SK-N-SH treated with all-trans-retinoic acid at 6 μM for 48 hours (cell line): ENCODE data around the gene VPS26A.

Experiments
- ATAC-seq: fragments of 200-7000 bp; cut with Tn5 transposase; 3 replicates; pipeline ENCODE4 v1.9.1; 2020; ENCODE audit warnings: mild to moderate bottlenecking, moderate library complexity
- ARNTL ChIP-seq: fragments of 450-650 bp; formaldehyde crosslinking; IDR thresholded peaks from 2 replicates; pipeline ENCODE4 v1.5.0; 2020; ENCODE audit warnings: low read depth, mild to moderate bottlenecking, moderate library complexity, borderline replicate concordance
- BACH2 ChIP-seq: fragments of 250-450 bp; sonication (Bioruptor Pico); IDR thresholded peaks from 2 replicates; pipeline ENCODE4 v1.9.0; 2021; ENCODE audit warnings: mild to moderate bottlenecking, borderline replicate concordance
- GLIS3 ChIP-seq: fragments of 250-450 bp; sonication (Bioruptor Pico); IDR thresholded peaks from 2 replicates; pipeline ENCODE4 v1.5.0; 2020; ENCODE audit warnings: mild to moderate bottlenecking, moderate library complexity
- ISL1 ChIP-seq: fragments of 250-450 bp; sonication (Bioruptor Pico); IDR thresholded peaks from 2 replicates; pipeline ENCODE4 v2.1.2; 2022; ENCODE audit warnings: mild to moderate bottlenecking, moderate library complexity
- OSR1 ChIP-seq: fragments of 250-450 bp; sonication (Bioruptor Pico); IDR thresholded peaks from 2 replicates; pipeline ENCODE4 v1.8.0; 2022; ENCODE audit warnings: moderate library complexity, mild to moderate bottlenecking, inconsistent platforms
- PPARA ChIP-seq: fragments of 250-450 bp; sonication (Bioruptor Pico); IDR thresholded peaks from 2 replicates; pipeline ENCODE4 v1.5.0; 2020; ENCODE audit warnings: mild to moderate bottlenecking, borderline replicate concordance
- RARB ChIP-seq: fragments of 250-450 bp; sonication (Bioruptor Pico); IDR thresholded peaks from 2 replicates; pipeline ENCODE4 v1.8.0; 2021; ENCODE audit warnings: mild to moderate bottlenecking, moderate library complexity
- SNAI2 ChIP-seq: fragments of 250-450 bp; sonication (Bioruptor Pico); IDR thresholded peaks from 2 replicates; pipeline ENCODE4 v1.5.0; 2020; ENCODE audit warnings: mild to moderate bottlenecking, moderate library complexity
- TCF4 ChIP-seq: fragments of 250-450 bp; sonication (Bioruptor Pico); IDR thresholded peaks from 2 replicates; pipeline ENCODE4 v1.8.0; 2021; ENCODE audit warnings: mild to moderate bottlenecking, moderate library complexity, borderline replicate concordance
- TOX ChIP-seq: fragments of 250-450 bp; sonication (Bioruptor Pico); IDR thresholded peaks from 2 replicates; pipeline ENCODE4 v1.8.0; 2021; ENCODE audit warnings: mild to moderate bottlenecking, moderate library complexity, borderline replicate concordance
- ZC3H10 ChIP-seq: fragments of 250-450 bp; sonication (Bioruptor Pico); IDR thresholded peaks from 2 replicates; pipeline ENCODE4 v1.5.1; 2021; ENCODE audit warnings: mild to moderate bottlenecking, moderate library complexity
- ZFP3 ChIP-seq: fragments of 250-450 bp; sonication (Bioruptor Pico); IDR thresholded peaks from 2 replicates; pipeline ENCODE4 v1.5.0; 2020; ENCODE audit warnings: mild to moderate bottlenecking, moderate library complexity
- ZFP30 ChIP-seq: fragments of 450-650 bp; formaldehyde crosslinking; IDR thresholded peaks from 2 replicates; pipeline ENCODE4 v1.5.0; 2022; ENCODE audit warnings: mild to moderate bottlenecking, moderate library complexity
- ZNF70 ChIP-seq: fragments of 450-650 bp; formaldehyde crosslinking; IDR thresholded peaks from 2 replicates; pipeline ENCODE4 v1.5.0; 2020; ENCODE audit warnings: mild to moderate bottlenecking, moderate library complexity
- TF ChIP-seq, protein P1 (sequence below): fragments of 250-450 bp; sonication (Bioruptor Pico); IDR thresholded peaks from 2 replicates; pipeline ENCODE4 v1.8.0; 2020; ENCODE audit warnings: mild to moderate bottlenecking, moderate library complexity, borderline replicate concordance
- TF ChIP-seq, protein P2 (sequence below): fragments of 250-450 bp; sonication (Bioruptor Pico); IDR thresholded peaks from 2 replicates; pipeline ENCODE4 v1.8.0; 2021; ENCODE audit warnings: low read depth, mild to moderate bottlenecking, moderate library complexity, borderline replicate concordance
- TF ChIP-seq, protein P3 (sequence below): fragments of 250-450 bp; sonication (Bioruptor Pico); IDR thresholded peaks from 2 replicates; pipeline ENCODE4 v1.5.1; 2020; ENCODE audit warnings: low read depth, mild to moderate bottlenecking, moderate library complexity
- TF ChIP-seq, protein P4 (sequence below): fragments of 250-450 bp; sonication (Bioruptor Pico); IDR thresholded peaks from 2 replicates; pipeline ENCODE4 v1.5.0; 2020; ENCODE audit warnings: mild to moderate bottlenecking, moderate library complexity
- TF ChIP-seq, protein P5 (sequence below): fragments of 250-450 bp; sonication (Bioruptor Pico); IDR thresholded peaks from 2 replicates; pipeline ENCODE4 v1.5.1; 2021; ENCODE audit warnings: mild to moderate bottlenecking, moderate library complexity

The VPS26A gene

DNA sequence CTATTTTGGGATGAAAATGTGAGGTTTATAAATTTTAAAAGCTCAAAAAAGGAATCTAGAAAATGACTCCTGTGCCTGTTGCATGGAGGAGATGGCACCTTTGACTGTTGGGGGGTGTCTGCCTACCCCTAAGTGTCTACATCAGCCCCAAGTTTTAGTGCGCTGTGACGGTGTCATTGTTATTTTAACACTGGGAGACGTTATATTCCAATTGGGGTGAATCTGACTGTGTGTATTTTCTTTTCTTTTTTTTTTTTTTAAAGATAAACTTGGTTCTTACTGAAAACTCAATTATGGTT lies 35.6 kb upstream of the VPS26A start:
- TF ChIP-seq, protein P1, sequence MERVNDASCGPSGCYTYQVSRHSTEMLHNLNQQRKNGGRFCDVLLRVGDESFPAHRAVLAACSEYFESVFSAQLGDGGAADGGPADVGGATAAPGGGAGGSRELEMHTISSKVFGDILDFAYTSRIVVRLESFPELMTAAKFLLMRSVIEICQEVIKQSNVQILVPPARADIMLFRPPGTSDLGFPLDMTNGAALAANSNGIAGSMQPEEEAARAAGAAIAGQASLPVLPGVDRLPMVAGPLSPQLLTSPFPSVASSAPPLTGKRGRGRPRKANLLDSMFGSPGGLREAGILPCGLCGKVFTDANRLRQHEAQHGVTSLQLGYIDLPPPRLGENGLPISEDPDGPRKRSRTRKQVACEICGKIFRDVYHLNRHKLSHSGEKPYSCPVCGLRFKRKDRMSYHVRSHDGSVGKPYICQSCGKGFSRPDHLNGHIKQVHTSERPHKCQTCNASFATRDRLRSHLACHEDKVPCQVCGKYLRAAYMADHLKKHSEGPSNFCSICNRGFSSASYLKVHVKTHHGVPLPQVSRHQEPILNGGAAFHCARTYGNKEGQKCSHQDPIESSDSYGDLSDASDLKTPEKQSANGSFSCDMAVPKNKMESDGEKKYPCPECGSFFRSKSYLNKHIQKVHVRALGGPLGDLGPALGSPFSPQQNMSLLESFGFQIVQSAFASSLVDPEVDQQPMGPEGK = no peak
- TF ChIP-seq ARNTL (CRISPR knock-in tag) (no peak), PPARA (CRISPR knock-in tag) (no peak), ZFP30 (CRISPR knock-in tag) (no peak), RARB (CRISPR knock-in tag) (no peak), TCF4 (CRISPR knock-in tag) (no peak), TOX (CRISPR knock-in tag) (no peak), OSR1 (CRISPR knock-in tag) (no peak), SNAI2 (CRISPR knock-in tag) (no peak)
- TF ChIP-seq, protein P2, sequence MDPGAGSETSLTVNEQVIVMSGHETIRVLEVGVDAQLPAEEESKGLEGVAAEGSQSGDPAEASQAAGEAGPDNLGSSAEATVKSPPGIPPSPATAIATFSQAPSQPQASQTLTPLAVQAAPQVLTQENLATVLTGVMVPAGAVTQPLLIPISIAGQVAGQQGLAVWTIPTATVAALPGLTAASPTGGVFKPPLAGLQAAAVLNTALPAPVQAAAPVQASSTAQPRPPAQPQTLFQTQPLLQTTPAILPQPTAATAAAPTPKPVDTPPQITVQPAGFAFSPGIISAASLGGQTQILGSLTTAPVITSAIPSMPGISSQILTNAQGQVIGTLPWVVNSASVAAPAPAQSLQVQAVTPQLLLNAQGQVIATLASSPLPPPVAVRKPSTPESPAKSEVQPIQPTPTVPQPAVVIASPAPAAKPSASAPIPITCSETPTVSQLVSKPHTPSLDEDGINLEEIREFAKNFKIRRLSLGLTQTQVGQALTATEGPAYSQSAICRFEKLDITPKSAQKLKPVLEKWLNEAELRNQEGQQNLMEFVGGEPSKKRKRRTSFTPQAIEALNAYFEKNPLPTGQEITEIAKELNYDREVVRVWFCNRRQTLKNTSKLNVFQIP (CRISPR knock-in tag) = no peak
- no peak for ATAC-seq

DNA sequence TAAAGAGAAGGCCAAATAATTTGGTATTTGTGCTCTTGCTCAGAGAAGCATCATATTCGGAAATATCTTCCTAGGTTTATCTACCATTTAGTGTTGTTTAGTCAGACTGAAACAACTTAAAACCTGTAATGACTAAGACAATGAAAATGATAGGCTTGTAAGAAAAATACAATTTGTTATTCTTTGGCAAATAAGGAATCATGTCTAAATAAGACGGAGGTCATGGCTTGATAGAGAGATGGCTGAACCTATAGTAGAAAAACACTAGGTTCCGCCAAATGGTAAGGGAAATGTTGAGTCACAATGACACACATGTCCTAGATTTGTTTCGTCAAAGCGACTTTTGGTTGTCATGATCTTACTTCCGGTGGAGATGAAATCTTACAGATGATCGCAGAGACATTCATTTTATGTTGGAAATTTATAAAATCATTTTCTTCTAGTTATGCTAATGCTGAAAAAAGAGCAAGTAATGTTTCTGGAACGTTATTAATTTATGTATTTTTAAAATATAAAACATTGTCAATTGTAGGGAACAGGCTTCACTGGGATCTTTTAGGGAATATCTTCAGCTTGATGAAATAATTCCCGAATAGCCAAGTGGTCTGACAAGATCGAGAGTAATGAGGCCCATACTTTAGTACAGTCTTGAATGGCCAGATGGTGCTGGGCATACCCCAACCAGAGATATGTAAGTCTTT lies 35.0 kb upstream of the VPS26A start:
- TF ChIP-seq TCF4 (CRISPR knock-in tag) = no peak
- ATAC-seq = no peak

DNA sequence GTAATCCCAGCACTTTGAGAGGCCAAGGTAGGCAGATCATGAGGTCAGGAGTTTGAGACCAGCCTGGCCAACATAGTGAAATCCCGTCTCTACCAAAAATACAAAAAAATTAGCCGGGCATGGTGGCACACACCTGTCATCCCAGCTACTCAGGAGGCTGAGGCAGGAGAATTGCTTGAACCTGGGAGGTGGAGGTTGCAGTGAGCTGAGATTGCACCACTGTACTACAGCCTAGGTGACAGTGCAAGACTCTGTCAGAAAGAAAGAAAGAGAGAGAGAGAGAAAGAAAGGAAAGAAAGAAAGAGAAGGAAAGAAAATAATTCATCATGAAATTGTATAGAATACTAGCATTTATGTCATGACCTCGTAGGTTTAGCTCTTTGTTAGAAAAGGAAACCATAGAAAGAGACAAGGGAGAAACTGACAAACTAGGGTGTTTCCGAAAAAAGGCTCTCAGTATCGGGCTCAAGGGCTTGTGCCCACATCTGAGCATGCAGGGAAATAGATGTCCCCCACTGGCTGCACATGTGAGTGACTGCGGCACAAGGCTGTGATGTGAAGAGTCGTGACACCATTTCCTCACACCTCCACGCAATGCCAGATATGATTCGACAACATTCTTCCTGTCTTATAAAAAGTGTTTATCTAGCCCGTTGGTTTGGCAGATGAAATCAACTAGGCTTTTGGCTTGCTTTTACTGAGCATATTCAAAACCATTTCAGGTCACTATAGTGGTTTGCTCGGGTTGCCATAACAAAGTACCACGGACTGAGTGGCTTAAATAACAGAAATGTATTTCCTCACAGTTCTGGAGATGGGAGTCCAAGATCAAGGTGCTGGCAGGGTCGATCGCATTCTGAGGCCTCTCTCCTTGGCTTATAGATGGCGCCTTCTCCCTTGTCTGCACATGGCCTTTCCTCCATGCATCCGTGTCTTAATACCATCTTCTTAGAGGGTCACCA lies 34.1 kb upstream of the VPS26A start:
- no peak for ATAC-seq
- TF ChIP-seq ZC3H10 = no peak
- TF ChIP-seq BACH2 (CRISPR knock-in tag) = no peak
- TF ChIP-seq, protein P2 (CRISPR knock-in tag) = no peak
- TF ChIP-seq ZFP3 (CRISPR knock-in tag) = no peak
- TF ChIP-seq, protein P3, sequence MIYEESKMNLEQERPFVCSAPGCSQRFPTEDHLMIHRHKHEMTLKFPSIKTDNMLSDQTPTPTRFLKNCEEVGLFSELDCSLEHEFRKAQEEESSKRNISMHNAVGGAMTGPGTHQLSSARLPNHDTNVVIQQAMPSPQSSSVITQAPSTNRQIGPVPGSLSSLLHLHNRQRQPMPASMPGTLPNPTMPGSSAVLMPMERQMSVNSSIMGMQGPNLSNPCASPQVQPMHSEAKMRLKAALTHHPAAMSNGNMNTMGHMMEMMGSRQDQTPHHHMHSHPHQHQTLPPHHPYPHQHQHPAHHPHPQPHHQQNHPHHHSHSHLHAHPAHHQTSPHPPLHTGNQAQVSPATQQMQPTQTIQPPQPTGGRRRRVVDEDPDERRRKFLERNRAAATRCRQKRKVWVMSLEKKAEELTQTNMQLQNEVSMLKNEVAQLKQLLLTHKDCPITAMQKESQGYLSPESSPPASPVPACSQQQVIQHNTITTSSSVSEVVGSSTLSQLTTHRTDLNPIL = no peak
- TF ChIP-seq ISL1 (CRISPR knock-in tag) = no peak
- TF ChIP-seq ZFP30 (CRISPR knock-in tag) = no peak
- TF ChIP-seq RARB (CRISPR knock-in tag) = no peak
- no peak for TF ChIP-seq OSR1 (CRISPR knock-in tag)
- TF ChIP-seq, protein P1 = no peak
- no peak for TF ChIP-seq TCF4 (CRISPR knock-in tag)
- no peak for TF ChIP-seq GLIS3
- TF ChIP-seq TOX (CRISPR knock-in tag) = no peak
- no peak for TF ChIP-seq ZNF70 (CRISPR knock-in tag)
- no peak for TF ChIP-seq SNAI2 (CRISPR knock-in tag)

DNA sequence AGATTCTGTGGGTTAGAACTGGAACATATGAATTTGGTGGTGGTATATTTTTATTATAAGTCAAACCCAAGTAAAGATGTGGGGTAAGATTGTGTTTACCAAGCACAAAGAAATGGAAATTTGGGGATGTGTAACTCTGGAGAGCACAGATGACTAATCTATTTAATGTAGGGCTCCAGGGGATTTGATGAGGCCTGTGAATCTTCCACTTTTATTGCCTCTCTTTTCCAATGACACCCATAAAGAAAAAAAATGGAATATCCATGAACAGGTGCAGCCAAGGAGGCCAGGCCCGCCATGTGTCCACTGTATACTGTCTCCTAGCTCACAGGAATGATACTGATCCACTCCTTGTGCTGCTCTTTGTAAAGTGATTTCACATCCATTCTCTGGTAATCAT lies 33.3 kb upstream of the VPS26A start:
- ATAC-seq = no peak
- TF ChIP-seq, protein P4, sequence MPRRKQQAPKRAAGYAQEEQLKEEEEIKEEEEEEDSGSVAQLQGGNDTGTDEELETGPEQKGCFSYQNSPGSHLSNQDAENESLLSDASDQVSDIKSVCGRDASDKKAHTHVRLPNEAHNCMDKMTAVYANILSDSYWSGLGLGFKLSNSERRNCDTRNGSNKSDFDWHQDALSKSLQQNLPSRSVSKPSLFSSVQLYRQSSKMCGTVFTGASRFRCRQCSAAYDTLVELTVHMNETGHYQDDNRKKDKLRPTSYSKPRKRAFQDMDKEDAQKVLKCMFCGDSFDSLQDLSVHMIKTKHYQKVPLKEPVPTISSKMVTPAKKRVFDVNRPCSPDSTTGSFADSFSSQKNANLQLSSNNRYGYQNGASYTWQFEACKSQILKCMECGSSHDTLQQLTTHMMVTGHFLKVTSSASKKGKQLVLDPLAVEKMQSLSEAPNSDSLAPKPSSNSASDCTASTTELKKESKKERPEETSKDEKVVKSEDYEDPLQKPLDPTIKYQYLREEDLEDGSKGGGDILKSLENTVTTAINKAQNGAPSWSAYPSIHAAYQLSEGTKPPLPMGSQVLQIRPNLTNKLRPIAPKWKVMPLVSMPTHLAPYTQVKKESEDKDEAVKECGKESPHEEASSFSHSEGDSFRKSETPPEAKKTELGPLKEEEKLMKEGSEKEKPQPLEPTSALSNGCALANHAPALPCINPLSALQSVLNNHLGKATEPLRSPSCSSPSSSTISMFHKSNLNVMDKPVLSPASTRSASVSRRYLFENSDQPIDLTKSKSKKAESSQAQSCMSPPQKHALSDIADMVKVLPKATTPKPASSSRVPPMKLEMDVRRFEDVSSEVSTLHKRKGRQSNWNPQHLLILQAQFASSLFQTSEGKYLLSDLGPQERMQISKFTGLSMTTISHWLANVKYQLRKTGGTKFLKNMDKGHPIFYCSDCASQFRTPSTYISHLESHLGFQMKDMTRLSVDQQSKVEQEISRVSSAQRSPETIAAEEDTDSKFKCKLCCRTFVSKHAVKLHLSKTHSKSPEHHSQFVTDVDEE = no peak
- TF ChIP-seq TCF4 (CRISPR knock-in tag) (no peak), ZNF70 (CRISPR knock-in tag) (no peak), ZFP30 (CRISPR knock-in tag) (no peak), ISL1 (CRISPR knock-in tag) (no peak), SNAI2 (CRISPR knock-in tag) (no peak), RARB (CRISPR knock-in tag) (no peak), TOX (CRISPR knock-in tag) (no peak), BACH2 (CRISPR knock-in tag) (no peak), ARNTL (CRISPR knock-in tag) (no peak)
- TF ChIP-seq, protein P5, sequence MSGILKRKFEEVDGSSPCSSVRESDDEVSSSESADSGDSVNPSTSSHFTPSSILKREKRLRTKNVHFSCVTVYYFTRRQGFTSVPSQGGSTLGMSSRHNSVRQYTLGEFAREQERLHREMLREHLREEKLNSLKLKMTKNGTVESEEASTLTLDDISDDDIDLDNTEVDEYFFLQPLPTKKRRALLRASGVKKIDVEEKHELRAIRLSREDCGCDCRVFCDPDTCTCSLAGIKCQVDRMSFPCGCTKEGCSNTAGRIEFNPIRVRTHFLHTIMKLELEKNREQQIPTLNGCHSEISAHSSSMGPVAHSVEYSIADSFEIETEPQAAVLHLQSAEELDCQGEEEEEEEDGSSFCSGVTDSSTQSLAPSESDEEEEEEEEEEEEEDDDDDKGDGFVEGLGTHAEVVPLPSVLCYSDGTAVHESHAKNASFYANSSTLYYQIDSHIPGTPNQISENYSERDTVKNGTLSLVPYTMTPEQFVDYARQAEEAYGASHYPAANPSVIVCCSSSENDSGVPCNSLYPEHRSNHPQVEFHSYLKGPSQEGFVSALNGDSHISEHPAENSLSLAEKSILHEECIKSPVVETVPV (CRISPR knock-in tag) = no peak
